Skin of body (tissue), 3 donors: ENCODE data around the gene CCDC43. TPM values are rescaled to one million over a fixed set of nuclear protein-coding genes. Genes with fewer than 3 reads are reported as not detected.

Experiments used
- DNase-seq: peaks from one replicate; lab custom pipeline; 2025; lab: John Stamatoyannopoulos, UW
- small RNA-seq: library from RNA; depleted of rRNA; stranded (forward); fragments of <200 nt; gene quantifications from one replicate; pipeline ENCODE3, GENCODE V24; 2014; ENCODE audit warnings: low replicate concordance
- total RNA-seq: library from RNA; depleted of rRNA; stranded (reverse); fragments of >200 nt; gene quantifications from one replicate; pipeline ENCODE4 v1.2.3, GENCODE V29; 2014

CCDC43 gene
- total RNA-seq, 1 donor from 2014 or later: 20.3 TPM

DNA sequence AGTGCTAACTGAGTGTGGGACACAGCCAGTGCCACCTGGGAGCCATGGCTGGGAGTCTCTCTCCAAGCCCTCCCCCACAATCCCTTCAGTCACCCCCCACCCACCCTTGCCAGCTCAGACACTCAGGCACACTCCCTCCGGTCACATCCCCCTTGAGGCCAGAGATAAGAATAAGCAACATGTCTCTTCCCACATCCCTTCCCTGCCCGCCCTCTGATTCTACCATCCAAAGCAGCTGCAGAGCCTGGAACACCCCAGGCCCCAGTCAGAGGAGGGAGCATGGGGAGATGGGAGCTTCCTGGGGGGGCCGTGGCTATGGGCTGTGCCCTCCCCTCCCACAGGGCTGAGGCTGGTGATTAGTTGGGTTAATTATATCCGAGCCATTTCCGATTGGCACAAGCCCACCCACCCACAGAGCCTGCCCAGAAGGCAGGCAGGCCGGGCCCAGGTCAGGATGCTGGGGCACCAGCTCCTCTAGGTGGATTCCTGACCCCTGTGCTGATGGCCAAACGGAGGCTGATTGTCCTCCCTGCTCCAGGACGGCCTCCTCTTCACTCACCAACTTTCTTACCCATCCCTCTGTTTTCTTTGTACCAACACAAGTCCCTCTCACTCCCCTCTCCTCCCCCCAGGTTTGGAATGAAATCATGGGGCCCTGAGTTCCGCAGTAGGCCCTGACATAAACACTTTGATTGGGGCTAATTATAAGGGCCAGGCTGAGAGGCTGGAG is 61.9 kb downstream of the CCDC43 start:
- no peak for DNase-seq

Small RNA genes lying within 50 kb of the gene (small RNA-seq; reads per million reads assigned to genes)
- gene RN7SL819P (not detected), gene SMCO4P1 (not detected)

Other genes with a start within 250 kb of the CCDC43 start
- gene GPATCH8, start 186.4 kb downstream of the CCDC43 start, total RNA-seq: 32.4 TPM
- 5.7 TPM for gene FZD2, start 132.3 kb downstream of the CCDC43 start, total RNA-seq
- 0.10 TPM for gene MEIOC, start 33.3 kb downstream of the CCDC43 start, total RNA-seq
- gene DBF4B, start 18.9 kb upstream of the CCDC43 start, total RNA-seq: 3.9 TPM
- gene ADAM11, start 69.2 kb upstream of the CCDC43 start, total RNA-seq: 0.89 TPM
- 19.9 TPM for gene GJC1, start 140.5 kb upstream of the CCDC43 start, total RNA-seq
- gene HIGD1B, start 158.1 kb upstream of the CCDC43 start, total RNA-seq: 1.2 TPM
- 68.9 TPM for gene EFTUD2, start 209.7 kb upstream of the CCDC43 start, total RNA-seq
- 0.69 TPM for gene GFAP, start 225.7 kb upstream of the CCDC43 start, total RNA-seq